ENCODE measurements around the gene VPS51.

- no peak for TF ChIP-seq CTCF (IDR thresholded peaks at IDR 0.05; ENCODE audit: low read depth, low read length, missing input control)
- TF ChIP-seq GABPA (IDR thresholded peaks at IDR 0.05 in 1 of 2, conservative IDR thresholded peaks at IDR 0.05 in 1 of 2): no peak
- TF ChIP-seq YY1 (IDR thresholded peaks at IDR 0.05): no peak
- no peak for TF ChIP-seq RAD21 (IDR thresholded peaks at IDR 0.05)
- TF ChIP-seq TAF1 (conservative IDR thresholded peaks at IDR 0.05): no peak
These were observed 11.1 kb downstream of the VPS51 start for GRCh38 chr11:65107078-65107477.

Measured in liver (tissue), 3 donors.